ENCODE measurements around the gene RASAL2. TPM values are rescaled to one million over a fixed set of nuclear protein-coding genes. Genes with fewer than 3 reads are reported as not detected.

The RASAL2 gene
- total and polyA plus RNA-seq, 10 donors = 0.42 to 24.4 (median 14.6) TPM

GRCh38 chr1:178328728-178329127, 234.8 kb downstream of the RASAL2 start:
- Histone ChIP-seq H3K27me3 (replicated peaks in 1 of 7) (no peaks in the 10 kb centered on the region), H3K4me1 (peaks cover 0 to 9% (median 0%) of the 10 kb centered on the region in 6 donors), H3K4me3 (no peak overlapping the region), H3K9me3 (no peaks in the 10 kb centered on the region), H3K27ac (no peak overlapping the region), H3K36me3 (no peaks in the 10 kb centered on the region)
- WGBS, 5 donors = 76 to 90% (median 83%) methylated on average over 3 of the region's 3 CpGs
- DNase-seq = no peak
- intact Hi-C loops (cut with DNase I; ENCODE audit: low total_unique reads) = no loop called here
- TF ChIP-seq POLR2AphosphoS5 (IDR thresholded peaks at IDR 0.05) (no peak), POLR2A (IDR thresholded peaks at IDR 0.05) (no peak)
- TF ChIP-seq, protein P1, sequence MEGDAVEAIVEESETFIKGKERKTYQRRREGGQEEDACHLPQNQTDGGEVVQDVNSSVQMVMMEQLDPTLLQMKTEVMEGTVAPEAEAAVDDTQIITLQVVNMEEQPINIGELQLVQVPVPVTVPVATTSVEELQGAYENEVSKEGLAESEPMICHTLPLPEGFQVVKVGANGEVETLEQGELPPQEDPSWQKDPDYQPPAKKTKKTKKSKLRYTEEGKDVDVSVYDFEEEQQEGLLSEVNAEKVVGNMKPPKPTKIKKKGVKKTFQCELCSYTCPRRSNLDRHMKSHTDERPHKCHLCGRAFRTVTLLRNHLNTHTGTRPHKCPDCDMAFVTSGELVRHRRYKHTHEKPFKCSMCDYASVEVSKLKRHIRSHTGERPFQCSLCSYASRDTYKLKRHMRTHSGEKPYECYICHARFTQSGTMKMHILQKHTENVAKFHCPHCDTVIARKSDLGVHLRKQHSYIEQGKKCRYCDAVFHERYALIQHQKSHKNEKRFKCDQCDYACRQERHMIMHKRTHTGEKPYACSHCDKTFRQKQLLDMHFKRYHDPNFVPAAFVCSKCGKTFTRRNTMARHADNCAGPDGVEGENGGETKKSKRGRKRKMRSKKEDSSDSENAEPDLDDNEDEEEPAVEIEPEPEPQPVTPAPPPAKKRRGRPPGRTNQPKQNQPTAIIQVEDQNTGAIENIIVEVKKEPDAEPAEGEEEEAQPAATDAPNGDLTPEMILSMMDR (IDR thresholded peaks at IDR 0.05 in 8 of 11, conservative IDR thresholded peaks at IDR 0.05 in 3 of 11) = no peak

DNA sequence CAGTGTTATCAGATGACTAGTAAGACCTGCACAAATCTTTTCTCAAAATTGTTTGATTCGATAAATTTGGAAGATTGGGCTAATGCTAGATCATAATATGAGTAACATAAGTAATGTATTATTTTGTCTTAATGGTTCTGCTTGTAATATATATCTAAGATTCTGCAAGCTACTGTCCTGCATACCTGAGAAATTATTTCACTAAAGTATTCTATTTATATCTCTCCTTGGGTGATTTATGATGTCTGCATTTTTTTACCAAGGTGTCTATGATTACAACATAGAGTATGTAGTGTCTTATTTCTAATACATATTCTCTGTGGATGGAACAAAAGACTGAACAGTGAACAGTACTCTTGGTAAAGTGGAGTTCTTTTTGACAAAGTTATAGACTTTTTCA, 236.2 kb downstream of the RASAL2 start:
- no peak overlapping the region for H3K27ac ChIP-seq
- no peak for DNase-seq
- H3K9me3 ChIP-seq = no peaks in the 10 kb centered on the region
- no peak for TF ChIP-seq POLR2AphosphoS5 (IDR thresholded peaks at IDR 0.05)
- TF ChIP-seq POLR2A (IDR thresholded peaks at IDR 0.05) = no peak
- TF ChIP-seq, protein P1 (IDR thresholded peaks at IDR 0.05 in 8 of 11, conservative IDR thresholded peaks at IDR 0.05 in 3 of 11) = no peak
- H3K4me3 ChIP-seq = no peak overlapping the region
- peaks cover 0 to 5% (median 0%) of the 10 kb centered on the region in 6 donors for H3K4me1 ChIP-seq
- H3K27me3 ChIP-seq (replicated peaks in 1 of 7) = no peaks in the 10 kb centered on the region
- 91 to 98% (median 96%) methylated on average over 1 of the region's 1 CpG for whole genome bisulfite sequencing, 5 donors
- intact Hi-C loops (cut with DNase I; ENCODE audit: low total_unique reads) = no loop called here
- H3K36me3 ChIP-seq = no peaks in the 10 kb centered on the region

DNA sequence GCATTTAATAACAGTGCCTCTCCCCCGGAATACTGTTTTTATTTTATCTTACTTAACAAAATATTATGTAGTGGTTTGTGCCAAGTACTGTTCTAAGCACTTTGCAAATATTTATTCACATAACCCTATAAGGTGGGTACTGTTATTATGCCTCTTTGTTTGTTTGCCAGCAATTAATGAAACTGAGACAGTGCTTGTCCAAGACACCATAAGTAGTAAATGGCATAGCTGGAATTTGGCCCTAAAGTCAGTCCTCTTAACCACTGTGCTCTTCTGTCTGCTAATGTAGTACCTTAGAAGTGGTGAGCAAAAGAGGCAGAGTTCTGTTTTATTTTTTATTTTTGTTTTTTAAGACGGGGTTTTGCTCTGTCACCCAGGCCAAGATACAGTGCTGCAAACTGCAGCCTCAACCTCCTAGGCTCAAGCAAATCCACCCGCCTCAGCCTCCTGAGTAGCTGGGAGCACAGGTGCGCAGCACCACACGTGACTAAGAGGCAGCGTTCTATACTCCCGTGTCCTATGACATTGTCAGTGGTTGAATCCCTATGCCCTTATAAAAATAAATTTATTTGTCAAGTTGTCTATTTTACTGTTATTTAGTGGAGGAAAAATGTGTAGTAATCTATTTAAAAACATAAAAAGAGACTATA, 237.1 kb downstream of the RASAL2 start:
- H3K36me3 ChIP-seq = no peaks in the 10 kb centered on the region

GRCh38 chr1:178335426-178335825, 241.5 kb downstream of the RASAL2 start:
- Histone ChIP-seq H3K9me3 (no peaks in the 10 kb centered on the region), H3K27ac (no peak overlapping the region), H3K4me3 (no peak overlapping the region), H3K36me3 (no peaks in the 10 kb centered on the region), H3K4me1 (no peaks in the 10 kb centered on the region), H3K27me3 (replicated peaks in 1 of 7) (no peaks in the 10 kb centered on the region)
- intact Hi-C loops (cut with DNase I; ENCODE audit: low total_unique reads) = no loop called here
- TF ChIP-seq POLR2AphosphoS5 (IDR thresholded peaks at IDR 0.05) (no peak), POLR2A (IDR thresholded peaks at IDR 0.05) (no peak)
- TF ChIP-seq, protein P1 (IDR thresholded peaks at IDR 0.05 in 8 of 11, conservative IDR thresholded peaks at IDR 0.05 in 3 of 11) = no peak
- DNase-seq = no peak
- WGBS, 5 donors = 86 to 97% (median 93%) methylated on average over 3 of the region's 3 CpGs

More for the DNA sequence above, 237.1 kb downstream of the RASAL2 start:
- Histone ChIP-seq H3K4me3 (no peak overlapping the region), H3K4me1 (no peaks in the 10 kb centered on the region), H3K27me3 (replicated peaks in 1 of 7) (no peaks in the 10 kb centered on the region), H3K27ac (no peak overlapping the region), H3K9me3 (no peaks in the 10 kb centered on the region)
- 87 to 94% (median 91%) methylated on average over 7 of the region's 7 CpGs for WGBS, 5 donors
- intact Hi-C loops (cut with DNase I; ENCODE audit: low total_unique reads) = no loop called here
- DNase-seq = no peak
- TF ChIP-seq, protein P1 (IDR thresholded peaks at IDR 0.05 in 8 of 11, conservative IDR thresholded peaks at IDR 0.05 in 3 of 11) = no peak
- TF ChIP-seq POLR2A (IDR thresholded peaks at IDR 0.05) (no peak), POLR2AphosphoS5 (IDR thresholded peaks at IDR 0.05) (no peak)

Data from spleen (tissue), 11 donors.